Retinal pigment epithelial cell (primary cell): ENCODE results near the gene TSPAN31.

ENCODE experiments used
- DNase-seq: peaks from one replicate; pipeline ENCODE4 v3.0.0-alpha.2; 2010; ENCODE audit warnings: low read depth
- H3K4me3 ChIP-seq: 2 replicates; pipeline ENCODE4 v1.5.1; 2011; ENCODE audit warnings: mild to moderate bottlenecking, low read length, control low read depth, moderate library complexity
- TF ChIP-seq, protein P1 (sequence below): conservative IDR thresholded peaks from 2 replicates; pipeline ENCODE4 v1.5.1; 2011; ENCODE audit warnings: low read depth, low read length, control low read depth, inconsistent platforms

TSPAN31 gene

GRCh38 chr12:57738661-57739237, 6.1 kb upstream of the TSPAN31 start, which contains the start of gene AGAP2:
Gene AGAP2 (minus strand): TSS chr12:57738742. CDS start chr12:57738246, 496 bp downstream.
- H3K4me3 ChIP-seq, result peak within 1 kb of the TSS; percentile 3
- DNase-seq, result no peak
- TF ChIP-seq, protein P1, sequence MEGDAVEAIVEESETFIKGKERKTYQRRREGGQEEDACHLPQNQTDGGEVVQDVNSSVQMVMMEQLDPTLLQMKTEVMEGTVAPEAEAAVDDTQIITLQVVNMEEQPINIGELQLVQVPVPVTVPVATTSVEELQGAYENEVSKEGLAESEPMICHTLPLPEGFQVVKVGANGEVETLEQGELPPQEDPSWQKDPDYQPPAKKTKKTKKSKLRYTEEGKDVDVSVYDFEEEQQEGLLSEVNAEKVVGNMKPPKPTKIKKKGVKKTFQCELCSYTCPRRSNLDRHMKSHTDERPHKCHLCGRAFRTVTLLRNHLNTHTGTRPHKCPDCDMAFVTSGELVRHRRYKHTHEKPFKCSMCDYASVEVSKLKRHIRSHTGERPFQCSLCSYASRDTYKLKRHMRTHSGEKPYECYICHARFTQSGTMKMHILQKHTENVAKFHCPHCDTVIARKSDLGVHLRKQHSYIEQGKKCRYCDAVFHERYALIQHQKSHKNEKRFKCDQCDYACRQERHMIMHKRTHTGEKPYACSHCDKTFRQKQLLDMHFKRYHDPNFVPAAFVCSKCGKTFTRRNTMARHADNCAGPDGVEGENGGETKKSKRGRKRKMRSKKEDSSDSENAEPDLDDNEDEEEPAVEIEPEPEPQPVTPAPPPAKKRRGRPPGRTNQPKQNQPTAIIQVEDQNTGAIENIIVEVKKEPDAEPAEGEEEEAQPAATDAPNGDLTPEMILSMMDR, result no peak

DNA sequence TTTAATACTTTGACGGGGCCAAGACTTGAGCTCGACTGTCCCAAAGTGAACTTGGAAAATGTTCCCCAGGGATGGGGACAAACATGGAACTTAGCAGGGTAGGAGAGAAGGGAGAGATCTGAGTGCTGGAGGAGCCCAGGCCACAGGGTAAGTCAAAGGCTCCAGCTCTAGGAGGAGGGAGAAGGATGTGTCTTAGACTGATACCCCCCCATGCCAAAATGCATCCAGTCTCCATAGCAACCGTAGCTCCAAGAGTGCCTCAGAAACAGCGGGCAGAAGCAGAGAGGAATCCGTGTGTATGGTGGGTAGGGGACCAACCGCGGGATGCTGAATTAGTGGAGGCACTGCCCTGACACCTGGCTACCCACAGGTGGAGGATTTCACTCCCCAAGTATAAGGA, 5.5 kb upstream of the TSPAN31 start:
- no peak for DNase-seq
- TF ChIP-seq, protein P1, result no peak
- H3K4me3 ChIP-seq, result no peak overlapping the region

GRCh38 chr12:57739914-57740538, 4.8 kb upstream of the TSPAN31 start:
- DNase-seq, result no peak
- H3K4me3 ChIP-seq, result no peak overlapping the region
- TF ChIP-seq, protein P1, result no peak

DNA sequence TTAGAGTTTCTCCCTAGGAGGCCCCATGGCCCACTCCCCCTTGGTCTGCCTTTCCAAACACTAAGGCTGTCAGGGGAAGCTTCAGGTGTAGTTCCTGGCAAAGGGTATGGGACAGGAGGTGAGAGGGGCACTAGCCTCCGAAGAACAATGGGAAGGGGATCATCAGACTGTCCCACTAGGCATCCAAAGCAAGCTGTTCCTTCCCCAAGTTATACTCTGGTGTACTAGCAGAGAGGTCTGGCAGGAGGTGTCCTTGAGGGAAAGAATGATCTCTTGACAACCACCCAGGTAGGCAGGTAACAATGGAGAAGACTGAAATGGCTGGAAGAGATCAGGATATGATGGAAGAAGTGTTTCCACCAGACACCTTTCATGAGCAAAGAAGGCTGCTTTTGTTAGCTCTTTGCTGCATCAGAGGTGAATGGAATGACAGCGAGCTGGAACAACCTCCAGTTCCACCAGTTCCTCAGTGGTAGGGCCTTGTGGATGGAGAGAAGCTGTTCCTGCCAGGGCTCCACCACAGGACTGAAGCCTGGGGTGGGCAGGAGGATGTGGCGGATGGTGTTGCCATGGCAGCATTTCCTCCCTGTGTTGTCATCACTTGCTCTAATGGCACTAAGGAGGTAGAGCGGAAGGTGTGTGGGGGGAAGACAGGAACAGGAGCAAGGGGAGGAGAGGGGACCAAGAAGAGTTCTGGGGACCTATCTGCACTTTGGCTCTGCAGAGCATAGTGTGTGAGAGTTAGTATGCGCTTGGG, 4.0 kb upstream of the TSPAN31 start:
- DNase-seq, result no peak
- H3K4me3 ChIP-seq, result no peak overlapping the region
- TF ChIP-seq, protein P1, result no peak

GRCh38 chr12:57741413-57741789, 3.4 kb upstream of the TSPAN31 start:
- H3K4me3 ChIP-seq, result no peak overlapping the region
- TF ChIP-seq, protein P1, result no peak

DNA sequence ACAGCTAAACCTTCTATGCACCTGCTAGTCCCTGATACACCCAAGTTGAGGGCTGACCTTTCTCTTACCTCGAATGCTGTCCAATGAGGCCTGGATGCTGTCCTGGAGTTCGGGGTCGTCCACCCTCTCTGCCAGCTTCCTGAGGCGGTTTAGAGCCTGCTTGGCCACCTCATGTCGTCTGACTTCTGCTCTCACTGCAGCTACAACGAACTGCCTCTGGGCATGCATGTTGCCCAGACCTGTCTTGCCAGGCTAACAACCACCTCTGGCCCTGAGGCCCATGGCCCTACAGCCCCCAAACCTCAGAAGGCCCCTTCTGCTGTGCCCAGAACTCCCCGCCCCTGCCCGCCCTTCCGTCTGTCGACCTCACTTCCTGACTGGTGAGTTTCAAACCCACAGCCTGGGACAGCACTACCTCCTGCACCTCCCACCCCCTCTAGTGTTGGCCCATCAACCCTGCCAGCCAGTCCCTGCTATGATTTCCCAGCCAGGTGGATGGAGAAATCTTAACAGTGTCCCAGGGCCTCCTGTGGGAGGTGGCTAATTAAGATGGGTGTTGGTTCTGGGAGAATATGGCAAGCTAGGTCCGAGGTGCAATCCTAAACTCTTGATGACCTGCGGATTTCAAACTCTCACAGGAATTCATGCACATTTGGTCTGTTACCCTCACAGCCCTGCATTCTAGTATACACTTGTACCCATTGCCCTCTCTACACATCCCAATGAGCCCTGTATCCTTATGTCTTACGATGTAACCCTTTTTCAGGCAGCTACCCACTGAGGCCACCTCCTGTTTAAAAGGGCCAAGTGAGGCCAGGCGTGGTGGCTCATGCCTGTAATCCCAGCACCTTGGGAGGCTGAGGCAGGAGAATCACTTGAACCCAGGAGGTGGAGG, 2.7 kb upstream of the TSPAN31 start:
- TF ChIP-seq, protein P1, result no peak
- H3K4me3 ChIP-seq, result no peak overlapping the region
- DNase-seq, result no peak

More at GRCh38 chr12:57741413-57741789, 3.4 kb upstream of the TSPAN31 start:
- DNase-seq, result no peak
